ENCODE results near the gene PUM1. TPM values are rescaled to one million over a fixed set of nuclear protein-coding genes. Genes with fewer than 3 reads are reported as not detected.

Gene PUM1
- polyA plus RNA-seq, 1 donor: 71.9 TPM

DNA sequence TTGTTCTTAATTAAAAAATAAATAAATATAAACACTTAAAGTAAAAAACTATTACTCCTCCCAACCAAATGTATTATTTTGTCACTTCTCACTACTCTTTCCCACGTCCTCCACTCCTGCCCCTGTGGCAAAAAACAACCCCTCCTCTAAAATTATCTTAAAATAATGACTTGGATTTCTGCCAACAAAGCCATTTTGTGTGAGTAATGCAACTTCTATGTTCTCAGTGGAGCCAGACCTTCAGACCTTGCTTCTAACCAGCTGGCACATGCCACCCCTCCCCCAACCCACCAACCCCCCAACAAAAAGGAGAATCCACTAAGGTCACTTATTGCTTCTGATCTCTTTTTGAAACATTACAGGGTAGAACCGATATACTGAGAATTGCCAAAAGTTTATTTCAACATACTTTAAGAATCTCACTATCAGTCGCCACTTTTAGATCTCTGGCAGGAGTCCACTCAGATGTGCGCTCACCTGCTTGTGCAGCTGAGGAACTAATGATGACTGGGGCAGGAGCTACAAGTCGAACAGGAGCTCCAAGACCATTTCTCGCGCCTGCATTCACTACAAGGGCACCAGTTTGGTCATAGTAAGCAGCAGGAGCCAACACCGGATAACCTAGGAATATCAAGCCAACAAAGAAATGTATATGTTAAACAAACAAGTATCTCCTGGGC, 98.7 kb downstream of the PUM1 start:
- Histone ChIP-seq H3K9me3 (ENCODE audit: control insufficient read depth, low read depth, low read length) (no peaks in the 10 kb centered on the region), H3K27me3 (ENCODE audit: control insufficient read depth, insufficient read depth, low read length) (no peaks in the 10 kb centered on the region), H3K27ac (ENCODE audit: low read length) (peak overlapping the region; percentile 21), H3K36me3 (ENCODE audit: control insufficient read depth, insufficient read depth, low read length) (peaks cover 66% of the 10 kb centered on the region), H3K4me1 (ENCODE audit: control insufficient read depth, insufficient read depth, low read length) (peaks cover 6% of the 10 kb centered on the region), H3K4me3 (ENCODE audit: low read length) (no peak overlapping the region)
- peak; percentile 44 to 61 for DNase-seq
- 100% methylated on average over 1 of the region's 8 CpGs for WGBS (ENCODE audit: insufficient coverage, low lambda C conversion rate)

- H3K9me3 ChIP-seq (ENCODE audit: control insufficient read depth, low read depth, low read length): no peaks in the 10 kb centered on the region
- no peak overlapping the region for H3K4me3 ChIP-seq (ENCODE audit: low read length)
- H3K27ac ChIP-seq (ENCODE audit: low read length): no peak overlapping the region
- no peaks in the 10 kb centered on the region for H3K27me3 ChIP-seq (ENCODE audit: control insufficient read depth, insufficient read depth, low read length)
- H3K36me3 ChIP-seq (ENCODE audit: control insufficient read depth, insufficient read depth, low read length): peaks cover 70% of the 10 kb centered on the region
- WGBS (ENCODE audit: insufficient coverage, low lambda C conversion rate): no CpG with 5 or more reads among the region's 8 CpGs
- no peak for DNase-seq
- H3K4me1 ChIP-seq (ENCODE audit: control insufficient read depth, insufficient read depth, low read length): peaks cover 6% of the 10 kb centered on the region
Measured at GRCh38 chr1:30965924-30966599, 99.5 kb downstream of the PUM1 start.

DNA sequence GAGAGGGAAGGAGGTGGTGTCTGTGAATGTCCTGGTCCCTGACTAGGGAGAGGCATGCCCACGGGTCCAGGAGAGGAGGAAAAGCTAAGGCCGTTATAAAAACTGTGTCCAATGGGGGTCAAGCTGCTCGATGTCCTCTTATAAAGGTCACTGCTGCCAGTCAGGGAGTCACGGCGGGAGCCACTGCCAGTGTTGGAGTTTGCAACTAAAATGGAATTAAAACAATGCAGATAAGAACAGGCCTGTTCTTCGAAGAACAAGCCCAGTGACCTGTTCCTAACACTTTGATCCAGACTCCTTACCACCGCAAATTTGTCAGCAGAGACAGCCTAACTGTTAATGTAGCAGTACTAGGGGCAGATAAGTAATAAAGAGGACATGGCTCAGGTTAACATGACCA, 100.8 kb downstream of the PUM1 start:
- H3K4me1 ChIP-seq (ENCODE audit: control insufficient read depth, insufficient read depth, low read length): peaks cover 6% of the 10 kb centered on the region

DNA sequence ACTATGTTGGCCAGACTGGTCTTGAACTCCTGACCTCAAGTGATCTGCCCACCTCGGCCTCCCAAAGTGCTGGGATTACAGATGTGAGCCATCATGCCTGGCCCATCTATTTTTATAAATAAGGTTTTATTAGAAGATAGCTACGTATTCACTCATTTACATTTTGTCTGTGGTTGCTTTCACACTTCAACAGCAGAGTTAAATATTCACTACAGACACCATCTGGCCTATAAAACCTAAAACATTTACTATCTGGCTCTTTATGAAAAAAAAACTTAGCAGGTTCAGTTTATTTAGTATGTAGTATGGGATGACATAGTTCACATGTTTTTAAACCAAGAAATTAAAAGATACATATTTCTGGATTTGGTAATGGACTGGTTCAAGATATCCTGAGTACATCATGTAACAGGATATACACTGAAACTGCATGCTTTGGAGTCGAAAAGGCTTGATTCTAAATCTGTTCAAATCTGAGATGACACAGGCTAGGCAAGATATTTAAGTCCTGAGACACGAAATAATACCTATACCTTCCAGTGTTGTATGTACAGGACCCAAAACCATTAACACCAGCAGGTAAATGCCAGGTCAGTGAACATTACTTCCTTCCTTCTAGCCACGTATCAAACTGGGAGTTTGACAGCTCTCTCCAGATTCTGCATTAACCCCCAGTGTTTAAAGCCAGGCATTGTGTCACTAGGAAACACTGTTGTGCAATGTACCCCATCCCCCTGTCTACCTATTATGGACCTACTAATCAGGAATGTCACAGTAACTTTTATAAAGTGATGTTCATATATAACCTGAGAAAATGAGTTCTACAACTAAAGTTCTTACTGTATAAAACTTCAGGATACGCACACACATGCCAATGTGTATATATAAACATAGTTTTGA, 102.7 kb downstream of the PUM1 start:
- H3K4me1 ChIP-seq (ENCODE audit: control insufficient read depth, insufficient read depth, low read length): peaks cover 6% of the 10 kb centered on the region
- H3K27me3 ChIP-seq (ENCODE audit: control insufficient read depth, insufficient read depth, low read length): no peaks in the 10 kb centered on the region
- H3K36me3 ChIP-seq (ENCODE audit: control insufficient read depth, insufficient read depth, low read length): peaks cover 58% of the 10 kb centered on the region
- no peak for DNase-seq
- H3K4me3 ChIP-seq (ENCODE audit: low read length): no peak overlapping the region
- no peak overlapping the region for H3K27ac ChIP-seq (ENCODE audit: low read length)
- 100% methylated on average over 2 of the region's 6 CpGs for WGBS (ENCODE audit: insufficient coverage, low lambda C conversion rate)
- H3K9me3 ChIP-seq (ENCODE audit: control insufficient read depth, low read depth, low read length): no peaks in the 10 kb centered on the region

More for the DNA sequence above, 100.8 kb downstream of the PUM1 start:
- H3K27me3 ChIP-seq (ENCODE audit: control insufficient read depth, insufficient read depth, low read length): no peaks in the 10 kb centered on the region
- WGBS (ENCODE audit: insufficient coverage, low lambda C conversion rate): no CpG with 5 or more reads among the region's 7 CpGs
- no peak for DNase-seq
- H3K9me3 ChIP-seq (ENCODE audit: control insufficient read depth, low read depth, low read length): no peaks in the 10 kb centered on the region
- no peak overlapping the region for H3K4me3 ChIP-seq (ENCODE audit: low read length)
- peaks cover 65% of the 10 kb centered on the region for H3K36me3 ChIP-seq (ENCODE audit: control insufficient read depth, insufficient read depth, low read length)
- no peak overlapping the region for H3K27ac ChIP-seq (ENCODE audit: low read length)

GRCh38 chr1:30957560-30958222, 107.8 kb downstream of the PUM1 start:
- Histone ChIP-seq H3K36me3 (ENCODE audit: control insufficient read depth, insufficient read depth, low read length) (peaks cover 58% of the 10 kb centered on the region), H3K27me3 (ENCODE audit: control insufficient read depth, insufficient read depth, low read length) (no peaks in the 10 kb centered on the region), H3K4me1 (ENCODE audit: control insufficient read depth, insufficient read depth, low read length) (no peaks in the 10 kb centered on the region), H3K4me3 (ENCODE audit: low read length) (no peak overlapping the region), H3K9me3 (ENCODE audit: control insufficient read depth, low read depth, low read length) (no peaks in the 10 kb centered on the region), H3K27ac (ENCODE audit: low read length) (no peak overlapping the region)
- 86% methylated on average over 1 of the region's 4 CpGs for WGBS (ENCODE audit: insufficient coverage, low lambda C conversion rate)
- DNase-seq: no peak

DNA sequence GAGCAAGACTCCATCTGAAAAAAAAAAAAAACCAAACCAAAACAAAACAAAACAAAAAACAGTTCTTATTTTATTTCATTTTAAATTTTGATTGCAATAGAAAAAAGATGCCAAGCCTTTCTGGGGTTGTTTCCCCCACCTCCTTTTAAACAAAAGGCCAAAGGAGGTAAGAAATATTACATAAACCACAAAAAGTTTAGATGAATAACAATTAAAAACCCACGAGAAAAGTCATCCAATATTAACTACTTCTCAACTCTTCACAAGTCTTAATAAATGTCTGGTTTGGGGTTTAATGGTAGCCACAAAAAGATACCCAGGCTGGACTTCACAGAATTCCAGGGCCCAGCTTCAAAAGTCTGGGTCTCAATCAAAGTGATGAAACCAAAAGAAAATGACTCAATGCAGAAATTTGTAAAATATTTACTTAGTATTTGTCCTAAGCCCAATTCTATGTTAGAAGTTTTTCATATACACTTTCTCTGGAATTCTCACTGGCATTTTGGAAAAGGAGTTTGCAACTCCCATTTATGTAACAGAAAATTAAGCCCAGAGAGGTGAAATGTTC, 110.0 kb downstream of the PUM1 start:
- peaks cover 67% of the 10 kb centered on the region for H3K36me3 ChIP-seq (ENCODE audit: control insufficient read depth, insufficient read depth, low read length)
- no CpG with 5 or more reads among the region's 1 CpG for WGBS (ENCODE audit: insufficient coverage, low lambda C conversion rate)
- H3K27me3 ChIP-seq (ENCODE audit: control insufficient read depth, insufficient read depth, low read length): no peaks in the 10 kb centered on the region
- H3K4me3 ChIP-seq (ENCODE audit: low read length): no peak overlapping the region
- no peak for DNase-seq
- H3K9me3 ChIP-seq (ENCODE audit: control insufficient read depth, low read depth, low read length): no peaks in the 10 kb centered on the region
- no peak overlapping the region for H3K27ac ChIP-seq (ENCODE audit: low read length)
- no peaks in the 10 kb centered on the region for H3K4me1 ChIP-seq (ENCODE audit: control insufficient read depth, insufficient read depth, low read length)

- DNase-seq: no peak
- H3K27ac ChIP-seq (ENCODE audit: low read length): no peak overlapping the region
- whole genome bisulfite sequencing (ENCODE audit: insufficient coverage, low lambda C conversion rate): 100% methylated on average over 1 of the region's 11 CpGs
- H3K27me3 ChIP-seq (ENCODE audit: control insufficient read depth, insufficient read depth, low read length): no peaks in the 10 kb centered on the region
- H3K4me3 ChIP-seq (ENCODE audit: low read length): no peak overlapping the region
- H3K4me1 ChIP-seq (ENCODE audit: control insufficient read depth, insufficient read depth, low read length): no peaks in the 10 kb centered on the region
- H3K36me3 ChIP-seq (ENCODE audit: control insufficient read depth, insufficient read depth, low read length): peaks cover 72% of the 10 kb centered on the region
- no peaks in the 10 kb centered on the region for H3K9me3 ChIP-seq (ENCODE audit: control insufficient read depth, low read depth, low read length)
Measured at GRCh38 chr1:30953685-30954084, 111.8 kb downstream of the PUM1 start.

- no peak for DNase-seq
- no peak overlapping the region for H3K4me3 ChIP-seq (ENCODE audit: low read length)
- H3K27me3 ChIP-seq (ENCODE audit: control insufficient read depth, insufficient read depth, low read length): no peaks in the 10 kb centered on the region
- H3K36me3 ChIP-seq (ENCODE audit: control insufficient read depth, insufficient read depth, low read length): peaks cover 79% of the 10 kb centered on the region
- H3K27ac ChIP-seq (ENCODE audit: low read length): no peak overlapping the region
- H3K4me1 ChIP-seq (ENCODE audit: control insufficient read depth, insufficient read depth, low read length): peaks cover 3% of the 10 kb centered on the region
- no peaks in the 10 kb centered on the region for H3K9me3 ChIP-seq (ENCODE audit: control insufficient read depth, low read depth, low read length)
- WGBS (ENCODE audit: insufficient coverage, low lambda C conversion rate): no CpG with 5 or more reads among the region's 5 CpGs
Measured at GRCh38 chr1:30952098-30952497, 113.4 kb downstream of the PUM1 start.

DNA sequence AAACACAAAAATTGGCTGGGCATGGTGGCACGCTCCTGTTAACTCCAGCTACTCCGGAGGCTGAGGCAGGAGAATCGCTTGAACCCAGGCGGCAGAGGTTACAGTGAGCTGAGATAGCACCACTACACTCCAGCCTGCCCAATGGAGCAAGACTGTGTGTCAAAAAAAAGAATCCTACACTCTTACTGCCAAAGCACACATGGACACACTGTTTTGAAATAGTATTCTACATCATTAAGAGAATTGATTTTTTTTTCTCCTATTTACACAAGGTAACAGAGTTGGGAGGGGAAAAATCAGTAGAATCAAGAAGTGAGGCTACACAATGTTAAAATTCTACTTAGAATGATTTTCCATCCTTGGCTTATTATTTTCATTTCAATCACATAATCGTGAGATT, 114.8 kb downstream of the PUM1 start:
- Histone ChIP-seq H3K36me3 (ENCODE audit: control insufficient read depth, insufficient read depth, low read length) (peaks cover 80% of the 10 kb centered on the region), H3K27ac (ENCODE audit: low read length) (no peak overlapping the region), H3K4me3 (ENCODE audit: low read length) (no peak overlapping the region), H3K4me1 (ENCODE audit: control insufficient read depth, insufficient read depth, low read length) (peaks cover 3% of the 10 kb centered on the region), H3K27me3 (ENCODE audit: control insufficient read depth, insufficient read depth, low read length) (no peaks in the 10 kb centered on the region), H3K9me3 (ENCODE audit: control insufficient read depth, low read depth, low read length) (no peaks in the 10 kb centered on the region)
- no peak for DNase-seq
- 100% methylated on average over 1 of the region's 5 CpGs for WGBS (ENCODE audit: insufficient coverage, low lambda C conversion rate)

- no peak overlapping the region for H3K4me3 ChIP-seq (ENCODE audit: low read length)
- no CpG with 5 or more reads among the region's 5 CpGs for WGBS (ENCODE audit: insufficient coverage, low lambda C conversion rate)
- no peaks in the 10 kb centered on the region for H3K27me3 ChIP-seq (ENCODE audit: control insufficient read depth, insufficient read depth, low read length)
- H3K36me3 ChIP-seq (ENCODE audit: control insufficient read depth, insufficient read depth, low read length): peaks cover 79% of the 10 kb centered on the region
- no peak overlapping the region for H3K27ac ChIP-seq (ENCODE audit: low read length)
- H3K9me3 ChIP-seq (ENCODE audit: control insufficient read depth, low read depth, low read length): no peaks in the 10 kb centered on the region
- no peak for DNase-seq
- H3K4me1 ChIP-seq (ENCODE audit: control insufficient read depth, insufficient read depth, low read length): peaks cover 3% of the 10 kb centered on the region
Measured at GRCh38 chr1:30950053-30950452, 115.5 kb downstream of the PUM1 start.
